Endodermal cell (in vitro differentiated cells): ENCODE results near the gene SLC16A1. TPM values are rescaled to one million over a fixed set of nuclear protein-coding genes. Genes with fewer than 3 reads are reported as not detected.

Experiments used
- DNase-seq: peaks from one replicate; pipeline ENCODE4 v3.0.0-alpha.2; 2017
- H3K27ac ChIP-seq: 2 replicates; pipeline ENCODE4 v1.5.1; 2013; ENCODE audit warnings: mild to moderate bottlenecking, low read depth, low read length, moderate library complexity
- H3K27me3 ChIP-seq: 2 replicates; pipeline ENCODE4 v1.6.1; 2013; ENCODE audit warnings: mild to moderate bottlenecking, low read length, moderate library complexity; ENCODE audit not compliant: insufficient read depth, control insufficient read depth, poor library complexity, severe bottlenecking
- H3K36me3 ChIP-seq: 2 replicates; pipeline ENCODE4 v1.7.0; 2013; ENCODE audit warnings: mild to moderate bottlenecking, low read length, moderate library complexity; ENCODE audit not compliant: control insufficient read depth, insufficient read depth
- H3K4me1 ChIP-seq: one replicate; pipeline ENCODE4 v1.7.0; 2013; ENCODE audit warnings: low read length; ENCODE audit not compliant: control insufficient read depth, insufficient read depth
- H3K4me3 ChIP-seq: 2 replicates; pipeline ENCODE4 v1.5.1; 2013; ENCODE audit warnings: mild to moderate bottlenecking, low read length, moderate library complexity
- H3K9ac ChIP-seq: 2 replicates; pipeline ENCODE4 v1.6.1; 2013; ENCODE audit warnings: mild to moderate bottlenecking, low read length, moderate library complexity; ENCODE audit not compliant: poor library complexity, severe bottlenecking; ENCODE audit errors: extremely low read depth
- H3K9me3 ChIP-seq: 2 replicates; pipeline ENCODE4 v1.6.1; 2013; ENCODE audit warnings: mild to moderate bottlenecking, low read length, moderate library complexity; ENCODE audit not compliant: control insufficient read depth
- H3K27ac Mint-ChIP-seq: 2 replicates; pipeline ENCODE4 v1.8.0; 2020; ENCODE audit warnings: mixed read lengths
- H3K27me3 Mint-ChIP-seq: 2 replicates; pipeline ENCODE4 v1.8.0; 2021; ENCODE audit warnings: mild to moderate bottlenecking, mixed read lengths; ENCODE audit not compliant: insufficient read depth
- H3K36me3 Mint-ChIP-seq: 2 replicates; pipeline ENCODE4 v1.8.0; 2020; ENCODE audit warnings: low read depth, mixed read lengths
- H3K4me1 Mint-ChIP-seq: 2 replicates; pipeline ENCODE4 v1.8.0; 2020; ENCODE audit warnings: mixed read lengths
- H3K4me3 Mint-ChIP-seq: 2 replicates; pipeline ENCODE4 v1.8.0; 2020; ENCODE audit warnings: mild to moderate bottlenecking, moderate library complexity, mixed read lengths
- H3K9me3 Mint-ChIP-seq: 2 replicates; pipeline ENCODE4 v1.8.0; 2020; ENCODE audit warnings: mild to moderate bottlenecking, mixed read lengths
- CTCF ChIP-seq: fragments of 200-600 bp; sonication (generic); conservative IDR thresholded peaks from 2 replicates; pipeline ENCODE4 v1.5.0; 2021; ENCODE audit warnings: antibody characterized with exemption, mild to moderate bottlenecking
- WGBS, 2 experiments: methylation state at CpG; one replicate each; pipeline versions ENCODE4 v1.1.5 to v1.1.7; 2013; ENCODE audit warnings: missing lambda C conversion rate in 2 of 2, mixed read lengths in 1 of 2; ENCODE audit not compliant: insufficient coverage in 1 of 2, insufficient read length in 1 of 2; 5-methylcytosine and 5-hydroxymethylcytosine counted together
- total RNA-seq, 2 donors: library from RNA; stranded (reverse); fragmentation: NEBNext Ultra II Directional in 1 of 2; extraction: Animal tissue kit (Norgen Biotek cat#: 25700) in 1 of 2; gene quantifications; 2 replicates in 1 of 2; 3 replicates in 1 of 2; pipeline ENCODE4 v1.2.1, GENCODE V29; 2021

SLC16A1 gene
- total RNA-seq, 2 donors from 2014 or later = 229 to 248 TPM

GRCh38 chr1:112954017-112954650, 1.9 kb downstream of the SLC16A1 start:
- Histone ChIP-seq H3K27me3 (no peaks in the 10 kb centered on the region), H3K36me3 (peaks cover 25% of the 10 kb centered on the region), H3K4me3 (peak overlapping the region; percentile 94), H3K9me3 (no peaks in the 10 kb centered on the region), H3K9ac (peak overlapping the region; percentile 79), H3K27ac (no peak overlapping the region), H3K4me1 (peaks cover 3% of the 10 kb centered on the region)
- peaks cover 16% of the 10 kb centered on the region for H3K36me3 Mint-ChIP-seq
- DNase-seq = no peak
- no peaks in the 10 kb centered on the region for H3K27me3 Mint-ChIP-seq
- H3K27ac Mint-ChIP-seq = peak overlapping the region; percentile 98
- H3K9me3 Mint-ChIP-seq = no peaks in the 10 kb centered on the region
- H3K4me1 Mint-ChIP-seq = peaks cover 42% of the 10 kb centered on the region
- WGBS, 2 experiments = 0 to 21% methylated on average over 1 to 4 of the region's 4 CpGs
- no peak for TF ChIP-seq CTCF
- peak overlapping the region; percentile 98 for H3K4me3 Mint-ChIP-seq

- H3K4me3 Mint-ChIP-seq = no peak overlapping the region
- 100% methylated on average over 1 of the region's 1 CpG; no CpG with 5 or more reads in 1 of the 2 experiments for WGBS, 2 experiments
- Histone ChIP-seq H3K27me3 (no peaks in the 10 kb centered on the region), H3K27ac (no peak overlapping the region), H3K9me3 (no peaks in the 10 kb centered on the region), H3K4me1 (peaks cover 3% of the 10 kb centered on the region), H3K4me3 (peak overlapping the region; percentile 36), H3K9ac (no peak overlapping the region), H3K36me3 (peaks cover 57% of the 10 kb centered on the region)
- H3K27ac Mint-ChIP-seq = peak overlapping the region; percentile 12
- H3K9me3 Mint-ChIP-seq = no peaks in the 10 kb centered on the region
- peaks cover 33% of the 10 kb centered on the region for H3K36me3 Mint-ChIP-seq
- no peaks in the 10 kb centered on the region for H3K27me3 Mint-ChIP-seq
- no peak for DNase-seq
- TF ChIP-seq CTCF = no peak
- peaks cover 36% of the 10 kb centered on the region for H3K4me1 Mint-ChIP-seq
Observed at GRCh38 chr1:112950426-112950825, 5.6 kb downstream of the SLC16A1 start.

- no peak for DNase-seq
- Histone ChIP-seq H3K9me3 (peaks cover 8% of the 10 kb centered on the region), H3K36me3 (peaks cover 78% of the 10 kb centered on the region), H3K27ac (no peak overlapping the region), H3K4me3 (no peak overlapping the region), H3K27me3 (no peaks in the 10 kb centered on the region), H3K4me1 (peaks cover 3% of the 10 kb centered on the region), H3K9ac (no peak overlapping the region)
- Mint-ChIP-seq H3K9me3 (no peaks in the 10 kb centered on the region), H3K27ac (no peak overlapping the region), H3K36me3 (peaks cover 46% of the 10 kb centered on the region), H3K4me3 (no peak overlapping the region), H3K27me3 (no peaks in the 10 kb centered on the region), H3K4me1 (peaks cover 13% of the 10 kb centered on the region)
- WGBS, 2 experiments = 88 to 95% methylated on average over 1 to 3 of the region's 3 CpGs
- TF ChIP-seq CTCF = no peak
Observed at GRCh38 chr1:112946683-112947082, 9.3 kb downstream of the SLC16A1 start.
